Esophagus muscularis mucosa (tissue), 4 donors: ENCODE measurements around the gene HLCS. TPM values are rescaled to one million over a fixed set of nuclear protein-coding genes. Genes with fewer than 3 reads are reported as not detected.

Experiments used
- DNase-seq: peaks from one replicate; pipeline ENCODE4 v3.0.0-alpha.2; 2017; ENCODE audit errors: extremely low spot score
- H3K27ac ChIP-seq, 4 donors: fragments of 200-600 bp; sonication (generic); replicated peaks in 1 of 4; 1 replicate in 3 of 4; 2 replicates in 1 of 4; pipeline ENCODE4 v1.5.1; 2016 to 2019; ENCODE audit warnings: mild to moderate bottlenecking in 1 of 4
- H3K27me3 ChIP-seq, 4 donors: fragments of 200-600 bp; sonication (generic); one replicate each; pipeline versions ENCODE4 v1.5.1 to v1.6.0; 2016 to 2019
- H3K36me3 ChIP-seq, 4 donors: fragments of 200-600 bp; sonication (generic); one replicate each; pipeline ENCODE4 v1.5.1; 2016 to 2019
- H3K4me1 ChIP-seq, 4 donors: fragments of 200-600 bp; sonication (generic); one replicate each; pipeline ENCODE4 v1.5.1; 2016 to 2019
- H3K4me3 ChIP-seq, 4 donors: fragments of 200-600 bp; sonication (generic); 1 replicate in 2 of 4; 2 replicates in 2 of 4; pipeline ENCODE4 v1.5.1; 2016 to 2019; ENCODE audit warnings: mild to moderate bottlenecking in 4 of 4, moderate library complexity in 1 of 4
- H3K9me3 ChIP-seq, 4 donors: fragments of 200-600 bp; sonication (generic); 1 replicate in 3 of 4; 2 replicates in 1 of 4; pipeline ENCODE4 v1.5.1; 2016 to 2019
- EP300 ChIP-seq: sonication (generic); formaldehyde crosslinking; IDR thresholded peaks from one replicate; pipeline ENCODE4 v1.6.1; 2017; ENCODE audit warnings: antibody characterized with exemption
- POLR2A ChIP-seq: fragments of 450-650 bp; IDR thresholded peaks from one replicate; pipeline ENCODE4 v1.6.1; 2017; ENCODE audit warnings: antibody characterized with exemption, moderate library complexity, mild to moderate bottlenecking, low read depth
- POLR2AphosphoS5 ChIP-seq, 2 donors: sonication (generic); formaldehyde crosslinking; IDR thresholded peaks; one replicate each; pipeline ENCODE4 v1.6.1; 2017; ENCODE audit warnings: antibody characterized with exemption in 2 of 2
- WGBS: methylation state at CpG from one replicate; pipeline ENCODE4 v1.1.5; 2018; 5-methylcytosine and 5-hydroxymethylcytosine counted together
- intact Hi-C: fragments of 100-400 bp; cut with DNase I; formaldehyde crosslinking; loops from one replicate; pipeline ENCODE4 v1.15.1; 2023
- total RNA-seq, 4 donors: library from RNA; depleted of rRNA; stranded (reverse); fragments of >200 nt; gene quantifications; one replicate each; pipeline versions ENCODE4 v1.1.0 to v1.2.1, GENCODE V29; 2016
- TF ChIP-seq, protein P1 (sequence below), 3 experiments: fragments of 200-600 bp in 2 of 3; fragments of 450-650 bp in 1 of 3; sonication (generic) in 2 of 3; IDR thresholded peaks; one replicate each; pipeline ENCODE4 v1.5.1; 2017 to 2019; ENCODE audit warnings: antibody characterized with exemption in 3 of 3, mild to moderate bottlenecking in 2 of 3, moderate library complexity in 1 of 3

Gene HLCS
- 10 to 100 TPM; 15.9 to 25.3 (median 22.0) TPM for total RNA-seq

DNA sequence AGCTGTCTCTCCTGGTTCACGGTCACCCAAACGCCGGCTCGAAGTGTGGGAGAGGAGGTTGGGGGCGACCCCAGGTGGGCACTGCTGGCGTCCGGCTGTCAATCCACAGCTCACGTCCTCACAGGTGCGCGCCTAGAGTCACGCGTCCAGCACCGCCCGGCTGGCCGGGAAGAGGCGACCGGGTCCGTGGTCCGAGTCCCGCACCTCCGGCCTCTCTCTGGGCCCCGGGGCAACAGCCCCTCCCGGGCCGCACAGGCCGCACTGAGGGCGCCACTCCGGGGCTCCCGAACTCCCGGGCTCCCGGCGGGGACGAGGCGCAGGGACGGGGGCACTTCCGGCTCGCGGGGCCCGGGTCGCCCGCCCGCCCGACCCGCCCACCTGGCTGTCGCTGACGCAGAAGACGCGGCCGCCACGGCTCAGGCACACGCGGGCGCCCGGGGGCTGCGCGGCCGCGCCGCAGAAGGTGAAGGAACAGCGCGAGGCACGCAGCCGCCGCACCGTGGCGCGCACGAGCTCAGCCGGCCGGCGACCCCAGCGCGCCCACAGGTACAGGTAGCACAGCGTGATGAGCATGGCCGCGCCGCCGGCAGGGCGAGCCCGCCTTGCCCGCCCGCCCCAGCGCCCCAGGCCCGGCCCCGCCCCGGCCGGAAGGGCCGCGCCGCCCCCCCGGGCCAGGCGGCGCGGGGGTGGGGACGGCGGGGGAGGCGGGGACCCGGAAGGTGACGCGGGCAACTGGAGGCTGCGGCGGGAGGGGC, at the start of gene HLCS:
Gene HLCS, minus strand, starts transcription at position 604 of the 755 bp plus-strand sequence. Its CDS starts 31 bp downstream, at position 573.
- H3K27me3 ChIP-seq: no peaks in the 10 kb centered on the region
- TF ChIP-seq, protein P1, sequence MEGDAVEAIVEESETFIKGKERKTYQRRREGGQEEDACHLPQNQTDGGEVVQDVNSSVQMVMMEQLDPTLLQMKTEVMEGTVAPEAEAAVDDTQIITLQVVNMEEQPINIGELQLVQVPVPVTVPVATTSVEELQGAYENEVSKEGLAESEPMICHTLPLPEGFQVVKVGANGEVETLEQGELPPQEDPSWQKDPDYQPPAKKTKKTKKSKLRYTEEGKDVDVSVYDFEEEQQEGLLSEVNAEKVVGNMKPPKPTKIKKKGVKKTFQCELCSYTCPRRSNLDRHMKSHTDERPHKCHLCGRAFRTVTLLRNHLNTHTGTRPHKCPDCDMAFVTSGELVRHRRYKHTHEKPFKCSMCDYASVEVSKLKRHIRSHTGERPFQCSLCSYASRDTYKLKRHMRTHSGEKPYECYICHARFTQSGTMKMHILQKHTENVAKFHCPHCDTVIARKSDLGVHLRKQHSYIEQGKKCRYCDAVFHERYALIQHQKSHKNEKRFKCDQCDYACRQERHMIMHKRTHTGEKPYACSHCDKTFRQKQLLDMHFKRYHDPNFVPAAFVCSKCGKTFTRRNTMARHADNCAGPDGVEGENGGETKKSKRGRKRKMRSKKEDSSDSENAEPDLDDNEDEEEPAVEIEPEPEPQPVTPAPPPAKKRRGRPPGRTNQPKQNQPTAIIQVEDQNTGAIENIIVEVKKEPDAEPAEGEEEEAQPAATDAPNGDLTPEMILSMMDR (IDR thresholded peaks at IDR 0.05): peak in 1 of 3 experiments; percentile 40
- TF ChIP-seq POLR2AphosphoS5 (IDR thresholded peaks at IDR 0.05) (peak; percentile 4 to 42), EP300 (no peak)
- H3K27ac ChIP-seq: peak within 1 kb of the TSS; percentile 79 to 91 (median 90)
- 0% methylated on average over 4 of the region's 101 CpGs for WGBS
- no peak for DNase-seq
- peaks cover 0 to 4% (median 2%) of the 10 kb centered on the region in 4 donors for H3K36me3 ChIP-seq
- H3K4me1 ChIP-seq: peaks cover 0 to 20% (median 15%) of the 10 kb centered on the region in 4 donors
- peak within 1 kb of the TSS; percentile 73 to 85 (median 79) for H3K4me3 ChIP-seq
- intact Hi-C loops: loop anchor here (2.0 to 10.0 kb wide), 2 partner anchors 25 to 109 kb away; partner anchors contain the start of genes PIGP and TTC3
- H3K9me3 ChIP-seq: no peaks in the 10 kb centered on the region

DNA sequence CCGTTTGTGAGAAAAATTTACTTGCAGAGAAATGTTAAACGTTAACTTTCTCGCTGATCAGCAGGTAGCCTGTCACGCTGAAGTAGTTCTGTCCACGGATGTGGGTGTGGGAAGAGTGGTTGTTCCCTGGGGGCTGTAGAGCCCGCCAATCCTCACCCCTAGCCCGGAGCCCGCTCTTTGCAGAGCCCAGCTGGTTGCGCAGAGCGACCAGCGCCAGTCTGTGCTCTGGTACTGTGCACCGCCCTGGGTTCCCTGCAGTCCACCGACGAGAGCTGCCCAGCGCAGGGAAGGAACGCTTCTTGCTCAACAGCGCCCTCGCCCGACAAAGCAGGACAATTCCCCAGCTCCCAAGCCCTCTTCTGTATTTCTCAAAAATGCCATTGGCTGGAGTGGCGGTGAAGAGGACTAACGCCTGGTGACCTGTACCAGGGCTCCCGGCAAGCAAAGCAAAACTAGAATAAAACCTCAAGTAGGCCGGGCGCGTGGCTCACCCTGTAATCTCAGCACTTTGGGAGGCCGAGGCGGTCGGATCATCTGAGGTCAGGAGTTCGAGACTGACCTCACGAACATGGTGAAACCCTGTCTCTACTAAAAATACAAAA, 43.4 kb upstream of the HLCS start:
- DNase-seq: peak; percentile 93
- Histone ChIP-seq H3K27ac (no peak overlapping the region), H3K27me3 (peaks cover 0 to 87% (median 20%) of the 10 kb centered on the region in 4 donors), H3K4me3 (peak overlapping the region; percentile 28 to 40 (median 34)), H3K36me3 (no peaks in the 10 kb centered on the region), H3K4me1 (peaks cover 13 to 27% (median 25%) of the 10 kb centered on the region in 4 donors), H3K9me3 (no peaks in the 10 kb centered on the region)
- 21% methylated on average over 22 of the region's 30 CpGs for WGBS
- TF ChIP-seq, protein P1 (IDR thresholded peaks at IDR 0.05): peak; percentile 76 to 87 (median 76)
- peak in 1 of 2 donors; percentile 44 for TF ChIP-seq POLR2AphosphoS5 (IDR thresholded peaks at IDR 0.05)
- TF ChIP-seq EP300: no peak
- intact Hi-C loops: loop anchor here (5.0 kb wide), 1 partner anchor 73 kb away; no protein-coding TSS in a partner anchor

DNA sequence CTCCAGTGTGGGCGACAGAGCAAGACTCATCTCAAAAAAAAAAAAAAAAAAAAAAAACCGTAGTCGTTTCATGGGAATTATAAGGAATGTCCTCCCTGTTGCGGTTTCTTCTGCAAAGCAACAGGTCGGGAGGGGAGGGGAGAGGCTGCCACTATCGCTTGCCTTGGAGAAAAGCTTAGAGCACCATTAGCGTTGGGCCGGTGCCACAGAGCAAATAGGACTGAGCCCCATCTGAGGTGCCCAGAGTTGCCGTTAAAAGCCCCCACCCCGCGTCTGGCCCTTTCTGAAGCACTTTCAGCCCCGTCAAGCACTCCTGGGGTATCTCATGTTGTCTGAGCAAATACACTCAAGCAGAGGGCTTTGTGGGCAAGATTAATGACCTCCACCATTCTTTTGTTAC, 42.3 kb upstream of the HLCS start:
- H3K9me3 ChIP-seq: no peaks in the 10 kb centered on the region
- H3K4me1 ChIP-seq: peaks cover 13 to 27% (median 25%) of the 10 kb centered on the region in 4 donors
- DNase-seq: no peak
- no peak overlapping the region for H3K4me3 ChIP-seq
- peaks cover 0 to 76% (median 20%) of the 10 kb centered on the region in 4 donors for H3K27me3 ChIP-seq
- intact Hi-C loops: loop anchor here (5.0 kb wide), 1 partner anchor 71 kb away; no protein-coding TSS in a partner anchor
- no peak for TF ChIP-seq EP300
- no peak for TF ChIP-seq POLR2A
- TF ChIP-seq, protein P1 (IDR thresholded peaks at IDR 0.05): no peak
- TF ChIP-seq POLR2AphosphoS5 (IDR thresholded peaks at IDR 0.05): no peak
- no peaks in the 10 kb centered on the region for H3K36me3 ChIP-seq
- H3K27ac ChIP-seq: no peak overlapping the region
- WGBS: 84% methylated on average over 12 of the region's 12 CpGs

DNA sequence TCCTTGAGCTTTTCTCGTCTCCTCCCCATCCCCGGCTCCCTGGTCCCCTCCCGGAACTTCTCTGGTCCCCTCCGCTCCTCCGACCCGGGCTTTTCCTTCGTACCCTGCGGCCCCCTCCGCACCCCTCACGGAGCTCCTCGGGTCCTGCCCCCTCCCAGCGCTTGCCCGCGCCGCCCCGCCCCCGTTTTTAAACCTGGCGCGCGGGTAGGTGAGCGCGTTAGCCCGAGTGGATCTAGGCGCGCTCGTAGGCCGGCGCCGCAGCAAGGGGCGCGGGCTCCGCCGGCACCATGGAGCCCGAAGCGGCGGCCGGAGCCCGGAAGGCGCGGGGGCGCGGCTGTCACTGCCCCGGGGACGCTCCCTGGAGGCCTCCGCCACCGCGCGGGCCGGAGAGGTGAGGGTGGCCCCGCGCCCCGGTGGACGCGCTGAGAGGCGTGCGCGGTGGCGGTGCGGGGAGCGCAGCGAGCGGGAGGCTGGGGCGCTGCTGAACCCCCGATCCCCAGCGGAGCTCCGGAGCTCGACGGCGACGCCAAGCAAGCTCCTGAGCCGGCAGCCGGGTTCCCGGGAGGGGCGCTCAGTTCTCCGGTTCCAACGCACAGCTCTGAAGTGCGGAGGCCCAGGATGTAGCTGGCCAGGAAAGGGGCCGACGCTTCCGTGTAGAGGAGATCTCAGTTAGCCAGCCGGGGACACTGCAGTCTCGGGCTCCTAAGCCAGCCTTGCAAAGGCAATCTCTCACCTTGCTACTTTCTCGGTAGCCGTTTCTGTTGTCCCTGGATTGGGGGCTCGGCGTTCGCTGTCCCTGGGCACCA, 40.2 kb upstream of the HLCS start, which contains the start of gene RIPPLY3:
Gene RIPPLY3, plus strand, starts transcription at position 217 of the 806 bp plus-strand sequence. Its CDS starts 71 bp downstream, at position 288.
- H3K4me1 ChIP-seq: peaks cover 13 to 27% (median 25%) of the 10 kb centered on the region in 4 donors
- peak within 1 kb of the TSS; percentile 48 to 60 (median 54) for H3K4me3 ChIP-seq
- WGBS: 6% methylated on average over 64 of the region's 87 CpGs
- H3K27me3 ChIP-seq: peaks cover 0 to 60% (median 20%) of the 10 kb centered on the region in 4 donors
- TF ChIP-seq, protein P1 (IDR thresholded peaks at IDR 0.05): no peak
- TF ChIP-seq POLR2A: no peak
- TF ChIP-seq EP300: no peak
- TF ChIP-seq POLR2AphosphoS5 (IDR thresholded peaks at IDR 0.05): no peak
- DNase-seq: no peak
- no peaks in the 10 kb centered on the region for H3K9me3 ChIP-seq
- H3K36me3 ChIP-seq: no peaks in the 10 kb centered on the region
- no peak within 1 kb of the TSS for H3K27ac ChIP-seq
- intact Hi-C loops: loop anchor here (5.0 kb wide), 1 partner anchor 69 kb away; no protein-coding TSS in a partner anchor
